ENCODE results near the gene SEMA3A.
"Not testable (repeated sequence)": the region's sequence is repeated elsewhere in the genome, so short reads cannot be mapped to it uniquely, and the experiment has no call there.

Gene SEMA3A

DNA sequence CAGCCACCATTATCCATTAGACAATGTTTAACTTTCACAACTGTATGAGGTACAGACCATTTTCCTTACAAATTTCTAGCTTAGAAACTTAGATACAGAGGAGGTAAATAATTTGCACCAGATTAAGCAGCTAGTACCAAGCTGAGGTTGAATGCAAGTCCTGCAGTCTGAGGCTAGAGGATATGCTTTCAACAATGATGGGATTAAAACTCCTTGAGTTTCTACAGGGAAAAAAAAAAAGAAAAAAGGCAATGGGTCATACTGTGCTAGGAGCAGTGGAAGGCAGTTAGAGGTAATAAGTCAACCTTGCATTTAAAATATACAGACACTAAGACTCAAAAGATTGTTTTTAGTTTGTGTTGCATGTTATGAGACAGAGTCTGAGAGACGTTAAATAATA, 86.5 kb downstream of the SEMA3A start:
- peak; percentile 23 for DNase-seq

DNA sequence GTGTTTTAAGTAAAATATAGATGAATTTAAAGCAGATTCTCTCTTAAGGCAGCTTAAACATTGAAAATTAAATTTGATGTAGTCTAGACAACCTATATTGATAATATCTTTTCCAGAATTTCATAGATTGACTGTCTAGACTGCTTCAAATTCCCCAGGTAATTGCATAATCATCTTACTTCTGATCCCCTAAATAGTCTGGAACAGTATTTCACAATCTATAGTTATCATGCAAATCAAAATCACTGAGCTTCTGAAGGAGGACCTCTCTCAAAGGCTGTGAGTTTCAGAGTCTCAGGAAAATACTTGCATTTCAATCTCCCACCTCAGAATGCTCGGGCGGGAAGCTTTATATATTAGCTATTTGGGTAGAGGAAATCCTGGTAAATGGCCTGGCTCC, 87.3 kb downstream of the SEMA3A start:
- DNase-seq = no peak

DNA sequence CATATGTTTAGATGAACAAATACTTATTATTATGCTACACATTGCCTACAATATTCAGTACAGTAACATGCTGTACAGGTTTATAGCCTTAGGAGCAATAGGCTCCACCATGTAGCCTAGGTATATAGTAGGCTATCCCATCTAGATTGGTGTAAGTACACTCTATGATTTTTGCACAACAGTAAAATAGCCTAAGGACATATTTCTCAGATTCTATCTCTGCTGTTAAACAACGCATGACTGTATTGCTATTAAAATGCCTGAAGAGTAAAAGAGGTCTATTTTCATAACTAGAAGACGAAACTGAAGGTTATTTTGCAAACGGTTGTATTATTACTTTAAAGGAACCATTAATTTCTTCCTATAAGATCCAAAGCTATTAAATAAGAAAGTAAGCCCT, 88.3 kb downstream of the SEMA3A start:
- no peak for DNase-seq

DNA sequence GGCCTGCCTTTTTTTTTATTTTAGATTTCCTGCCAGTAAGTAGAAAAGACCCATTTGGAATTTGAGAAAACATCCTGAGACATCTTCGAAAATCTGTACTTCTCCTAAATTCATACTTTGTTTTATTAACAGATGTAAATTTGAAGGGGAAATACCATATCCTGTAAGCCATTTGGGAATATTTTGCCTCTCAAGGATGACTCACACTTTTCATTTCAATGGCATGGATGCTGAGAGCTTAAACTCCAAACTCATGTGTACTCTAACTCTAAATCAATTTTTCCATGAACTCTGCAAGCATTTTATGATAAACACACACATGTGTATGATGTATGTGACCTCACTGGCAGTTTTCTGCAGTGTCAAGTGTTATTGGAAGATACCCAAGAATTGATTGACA, 89.0 kb downstream of the SEMA3A start:
- no peak for DNase-seq

DNA sequence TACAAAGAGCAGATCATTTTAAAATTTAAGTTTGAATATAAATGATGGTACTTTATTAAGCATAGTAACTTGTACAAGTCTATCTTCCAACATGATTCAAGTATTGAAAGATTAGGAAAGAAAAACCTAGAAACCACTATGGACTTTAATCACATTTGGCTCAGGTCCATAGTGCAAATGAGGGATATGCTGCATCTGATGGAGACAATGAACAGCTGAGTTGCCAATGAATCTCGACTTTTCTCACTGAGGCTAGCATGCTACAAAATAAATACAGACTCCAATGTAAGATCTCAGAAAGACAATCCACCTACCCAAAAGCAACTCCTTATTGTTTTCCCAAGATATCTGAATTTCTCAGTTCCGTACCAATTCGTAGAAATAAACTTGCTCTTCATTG, 89.8 kb downstream of the SEMA3A start:
- no peak for DNase-seq

DNA sequence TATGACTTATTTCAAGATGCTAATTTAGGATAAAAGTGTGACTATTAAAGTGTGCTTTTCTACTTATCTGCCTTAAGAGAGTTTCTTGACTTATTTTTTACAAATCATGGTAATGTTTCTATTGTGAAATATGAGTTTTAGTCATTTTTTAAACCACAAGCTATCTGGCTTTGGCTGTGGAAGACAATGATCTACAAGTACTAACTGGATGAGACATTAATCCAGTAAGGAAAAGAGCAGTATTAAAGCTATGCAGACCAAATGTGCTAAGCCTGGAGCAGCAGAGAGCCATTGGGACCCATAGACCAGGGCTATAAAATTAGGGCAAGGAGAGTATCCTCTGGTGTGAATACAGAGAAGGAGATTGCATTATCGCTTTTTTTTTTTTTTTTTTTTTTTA, 92.4 kb downstream of the SEMA3A start:
- peak; percentile 56 for DNase-seq

DNA sequence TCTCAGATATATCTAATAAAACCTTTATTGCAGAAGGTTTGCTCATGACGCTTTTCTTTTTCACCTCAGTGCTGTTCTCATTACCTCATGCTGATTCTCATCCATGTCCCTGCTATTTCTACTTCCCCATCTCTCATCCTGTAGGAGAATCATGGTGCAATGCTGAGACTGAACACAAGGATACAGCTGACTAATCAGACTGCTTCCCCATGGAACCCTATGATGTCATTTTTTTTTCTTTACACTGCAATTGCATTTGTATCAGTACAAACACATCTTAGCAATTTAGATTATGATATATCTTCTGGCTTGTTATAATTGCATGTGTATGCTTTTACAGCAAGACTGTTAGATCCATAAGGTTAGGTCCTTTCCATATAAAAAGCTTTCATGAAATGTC, 93.7 kb downstream of the SEMA3A start:
- DNase-seq = peak; percentile 23

DNA sequence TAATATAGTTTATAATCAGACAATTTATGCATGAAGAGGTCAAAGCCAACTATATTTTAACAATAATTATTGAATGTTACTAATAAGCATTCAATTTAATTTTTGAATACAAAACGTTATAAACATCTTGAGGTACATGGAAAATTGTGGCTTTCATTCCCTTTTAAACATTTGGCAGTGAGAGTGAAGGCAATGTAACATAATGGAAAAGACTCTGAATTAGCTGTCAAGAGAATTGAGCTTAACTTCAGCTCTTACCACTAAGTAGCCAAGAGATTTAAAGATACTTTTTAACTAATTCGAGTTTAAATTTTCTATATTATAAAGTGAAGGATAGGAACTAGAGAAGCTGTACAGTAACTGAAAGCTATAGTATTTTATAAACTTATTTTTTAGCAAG, 98.6 kb downstream of the SEMA3A start:
- no peak for DNase-seq

DNA sequence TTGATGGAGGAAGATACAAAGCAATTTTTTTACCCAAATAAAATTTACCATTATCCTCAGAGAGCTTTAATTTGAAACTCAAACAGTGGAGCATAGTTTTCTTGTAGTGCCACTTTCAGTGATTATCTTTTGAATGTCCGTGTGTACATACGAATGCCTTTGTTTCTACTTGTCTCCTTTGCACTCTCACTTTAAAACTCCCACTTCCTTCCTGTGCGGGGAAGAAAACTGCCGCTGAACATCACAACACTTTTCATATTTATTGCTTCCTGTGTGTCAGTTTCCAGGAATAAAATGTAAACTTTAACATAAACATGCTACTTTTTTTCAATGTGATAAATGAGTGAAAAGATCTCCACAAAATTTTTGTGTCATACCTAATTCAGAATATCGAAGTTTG, 102.4 kb downstream of the SEMA3A start:
- no peak for DNase-seq

DNA sequence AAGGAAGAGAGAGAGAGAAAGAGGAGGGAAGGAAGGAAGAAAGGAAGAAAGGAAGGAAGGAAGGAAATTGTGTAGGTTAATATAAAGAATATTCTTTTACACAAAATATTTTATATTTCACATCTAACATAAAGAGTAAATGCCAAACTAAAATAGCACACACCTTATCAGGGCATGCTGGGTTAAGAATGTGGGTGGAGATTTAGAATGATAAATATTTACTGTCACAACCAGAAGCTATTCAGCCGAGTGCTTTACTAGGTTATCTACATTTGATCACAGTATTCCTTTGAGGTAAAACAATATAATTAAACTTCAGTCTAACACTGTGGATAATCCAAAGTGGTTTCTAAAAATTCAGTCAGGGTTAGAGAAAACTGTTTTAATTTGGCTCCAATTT, 103.3 kb downstream of the SEMA3A start:
- DNase-seq = no peak

DNA sequence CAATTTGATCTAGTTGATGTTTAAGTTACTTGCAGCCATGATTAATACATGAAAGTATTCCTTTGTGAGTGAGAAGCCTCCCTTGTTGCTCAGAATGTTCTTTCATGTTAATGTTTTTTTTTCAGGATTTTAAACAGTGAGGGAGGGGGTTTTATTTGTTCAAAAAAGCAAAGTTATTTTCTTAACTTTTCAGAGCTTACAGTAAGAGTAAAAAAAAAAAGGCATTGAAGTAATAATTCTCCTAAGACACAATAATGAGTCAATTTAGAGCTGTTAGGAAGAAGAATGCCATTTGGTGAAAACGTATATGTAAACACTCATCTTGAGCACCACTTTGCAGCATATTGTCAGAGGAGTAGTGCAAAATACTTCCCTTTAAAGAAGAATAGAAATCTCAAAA, 105.8 kb downstream of the SEMA3A start:
- DNase-seq = no peak

DNA sequence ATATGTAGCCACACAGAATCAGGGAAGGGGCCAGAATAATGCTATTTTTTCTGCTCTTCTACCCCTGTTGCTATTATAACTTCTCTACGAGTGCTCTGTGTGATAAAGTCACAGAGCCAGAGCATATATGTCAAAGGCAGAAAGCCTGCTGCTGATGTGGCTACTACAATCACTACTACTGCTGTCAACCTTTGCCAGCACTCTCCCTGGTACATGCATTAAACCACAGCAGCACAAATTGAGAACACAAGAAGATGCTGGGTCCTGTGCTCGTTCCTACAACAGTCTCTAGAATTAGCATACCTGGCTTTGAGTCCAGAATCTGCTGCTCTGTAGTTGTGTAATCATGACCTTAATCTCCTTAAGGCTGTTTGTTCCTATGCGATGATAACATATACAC, 108.6 kb downstream of the SEMA3A start:
- peak; percentile 15 for DNase-seq

DNA sequence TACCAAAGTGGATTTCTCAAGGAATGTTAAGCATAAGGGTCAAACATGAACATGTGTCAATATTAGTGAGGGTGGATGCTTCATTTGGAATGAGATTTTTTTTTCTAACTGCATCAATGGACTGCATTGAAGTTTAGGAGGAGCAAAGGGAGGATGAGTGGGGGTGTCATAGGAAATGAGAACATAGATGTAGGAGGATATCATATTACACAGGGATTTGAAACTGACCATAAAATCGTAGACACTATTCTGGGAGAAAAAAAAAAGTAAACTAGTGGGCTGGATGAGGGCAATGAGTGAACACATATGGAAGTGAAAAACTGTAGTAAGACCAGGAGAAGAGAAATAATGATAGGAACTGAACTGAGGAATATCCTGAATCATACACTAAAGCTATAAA, 109.4 kb downstream of the SEMA3A start:
- DNase-seq = no peak

DNA sequence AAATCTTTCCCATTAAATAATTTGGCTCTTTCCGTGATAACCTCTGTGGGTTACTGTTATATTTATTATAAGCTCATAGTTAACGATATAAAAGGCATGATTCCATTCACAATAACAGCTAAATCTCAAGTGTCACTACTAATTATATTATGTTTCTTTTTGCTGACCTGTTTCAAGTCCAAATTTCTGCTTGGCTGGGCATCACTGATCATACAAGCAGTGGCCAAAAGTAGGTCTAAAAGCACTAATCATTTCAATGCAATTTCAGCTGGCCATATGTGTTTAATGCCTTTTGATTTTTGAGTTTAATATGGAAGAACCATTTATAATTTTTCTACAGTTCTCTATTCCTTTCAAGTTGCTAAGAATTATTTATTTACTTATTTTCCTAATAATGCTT, 110.7 kb downstream of the SEMA3A start:
- DNase-seq = no peak

DNA sequence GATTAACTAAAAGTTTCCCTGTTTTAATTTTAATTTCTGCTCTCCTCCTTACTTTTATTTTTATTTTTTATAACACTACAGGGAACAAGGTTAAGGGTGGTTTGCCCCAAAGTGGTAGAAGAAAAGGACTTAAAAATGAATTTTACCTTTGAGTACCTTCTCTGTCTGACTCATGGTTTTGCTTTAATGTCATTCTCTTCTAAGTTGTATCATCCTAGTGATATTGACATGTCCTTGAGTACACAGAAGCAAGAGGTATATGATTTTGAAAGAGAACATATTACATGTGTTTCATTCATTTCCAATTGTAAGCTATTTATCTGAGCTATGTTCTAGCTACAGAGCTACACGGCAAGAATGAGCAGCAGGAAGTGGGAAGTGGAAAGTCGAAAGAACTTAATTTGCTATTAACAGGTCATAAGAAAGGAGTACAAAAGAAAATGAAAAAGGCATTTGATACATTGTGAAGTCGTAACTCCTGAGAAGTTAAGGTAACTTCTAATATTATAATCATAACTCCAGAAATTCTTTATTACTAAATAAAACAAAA, 112.5 kb downstream of the SEMA3A start:
- no peak for DNase-seq

DNA sequence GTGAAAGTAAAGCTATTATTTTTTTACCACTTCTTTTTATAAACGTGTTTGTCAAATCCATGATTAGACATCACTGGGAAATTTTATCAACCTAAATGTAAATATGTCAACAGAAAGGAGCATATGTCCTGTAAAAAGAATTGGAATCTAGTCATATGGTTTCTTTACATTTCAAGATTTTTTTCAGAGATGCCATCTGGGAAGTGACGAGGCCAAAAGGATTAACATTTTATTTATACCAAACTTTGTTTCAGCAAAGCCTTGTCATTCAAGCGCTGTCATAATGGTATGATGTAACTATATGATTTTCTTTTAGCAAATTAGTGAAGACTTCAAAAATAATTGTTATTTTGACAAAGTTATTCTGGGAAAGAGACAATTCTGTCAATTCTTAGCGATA, 117.3 kb downstream of the SEMA3A start:
- DNase-seq = no peak

DNA sequence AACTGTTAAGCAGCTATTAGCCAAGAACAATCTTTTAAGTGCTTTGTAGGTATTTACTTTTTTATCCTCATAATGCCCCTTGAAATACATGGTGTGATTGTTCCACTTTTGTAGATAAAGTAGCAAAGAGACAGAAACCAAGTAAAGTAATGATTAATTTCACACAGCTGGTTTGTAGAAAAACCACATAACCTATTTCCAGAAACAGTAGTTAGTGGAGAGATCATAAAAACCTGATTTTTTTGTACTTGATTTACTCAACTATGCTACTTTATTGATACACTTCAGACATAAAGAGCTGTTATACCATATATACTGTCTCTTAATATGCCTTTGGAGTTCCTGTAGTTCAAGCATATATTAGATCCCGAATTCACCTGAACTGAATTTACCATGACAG, 118.4 kb downstream of the SEMA3A start:
- no peak for DNase-seq

DNA sequence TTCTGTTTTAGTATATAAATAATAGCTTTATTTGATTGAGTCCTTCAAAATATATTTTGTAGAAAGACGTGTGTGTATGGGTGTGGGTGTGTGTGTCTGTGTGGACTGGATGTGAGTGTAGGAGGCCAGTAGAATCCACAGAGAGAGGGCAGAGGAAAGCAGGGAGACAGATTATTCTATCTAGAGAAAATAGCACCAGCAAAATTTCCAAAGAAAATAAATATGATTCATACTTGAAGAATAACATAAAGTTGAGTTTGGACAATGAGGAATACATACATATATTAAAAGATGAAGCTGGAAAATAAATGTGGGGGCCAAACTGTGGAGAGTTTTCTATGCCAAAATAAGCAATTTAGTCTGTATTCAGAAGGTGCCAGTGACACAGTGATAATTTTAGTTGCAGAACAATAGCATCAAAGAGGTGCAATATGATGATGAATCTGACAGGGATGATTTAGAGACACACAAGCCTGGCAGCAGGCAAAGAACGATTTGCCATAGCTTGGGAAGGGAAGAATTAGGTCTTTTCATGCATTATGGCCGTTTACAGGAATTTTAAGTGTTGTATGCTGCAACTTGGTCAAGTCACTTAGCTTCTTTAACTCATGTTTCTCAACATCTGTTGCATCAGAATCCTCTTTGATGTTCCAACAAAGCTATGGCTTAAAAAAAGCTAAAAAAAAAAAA, 121.3 kb downstream of the SEMA3A start:
- no peak for DNase-seq

DNA sequence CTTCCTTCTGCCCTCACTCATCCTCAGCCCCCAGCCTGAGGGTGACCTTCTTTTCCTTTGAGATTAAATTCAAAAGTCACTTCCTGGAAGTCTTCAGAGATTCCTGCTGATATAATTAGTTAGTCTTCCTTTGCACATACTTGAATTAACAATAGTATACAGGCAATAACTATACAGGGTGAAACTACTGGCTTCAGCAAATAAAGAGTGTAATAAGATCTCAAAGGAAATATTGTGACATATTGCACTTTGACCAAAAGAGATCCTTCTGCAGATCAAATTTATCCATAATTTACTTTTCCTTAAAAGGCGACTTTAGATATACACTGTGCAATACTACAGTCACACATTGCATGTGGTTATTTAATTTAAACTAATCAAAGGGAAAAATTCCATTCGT, 123.8 kb downstream of the SEMA3A start:
- no peak for DNase-seq

DNA sequence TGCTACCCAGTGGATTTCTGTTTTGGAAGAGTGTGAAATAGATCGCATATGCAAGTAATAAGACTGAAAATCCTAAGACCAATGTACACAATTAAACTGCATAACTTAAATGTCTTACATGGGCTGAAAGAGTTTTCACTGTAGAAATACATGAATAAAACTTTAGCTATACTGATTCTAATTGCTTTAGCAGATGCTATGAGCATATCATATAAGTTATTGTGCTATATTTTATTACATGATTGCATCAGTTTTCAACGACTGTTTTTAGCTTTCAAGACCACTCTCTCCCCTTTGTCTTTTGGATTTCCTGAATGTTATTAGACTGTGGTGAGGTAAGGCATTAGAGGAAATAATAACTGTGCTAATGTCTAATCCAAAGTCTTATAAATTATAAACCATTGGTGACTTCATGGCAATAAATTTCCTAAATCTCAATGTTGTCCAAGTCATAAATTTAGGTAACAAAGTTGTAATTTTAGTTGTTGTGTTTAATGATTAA, 124.5 kb downstream of the SEMA3A start:
- no peak for DNase-seq

DNA sequence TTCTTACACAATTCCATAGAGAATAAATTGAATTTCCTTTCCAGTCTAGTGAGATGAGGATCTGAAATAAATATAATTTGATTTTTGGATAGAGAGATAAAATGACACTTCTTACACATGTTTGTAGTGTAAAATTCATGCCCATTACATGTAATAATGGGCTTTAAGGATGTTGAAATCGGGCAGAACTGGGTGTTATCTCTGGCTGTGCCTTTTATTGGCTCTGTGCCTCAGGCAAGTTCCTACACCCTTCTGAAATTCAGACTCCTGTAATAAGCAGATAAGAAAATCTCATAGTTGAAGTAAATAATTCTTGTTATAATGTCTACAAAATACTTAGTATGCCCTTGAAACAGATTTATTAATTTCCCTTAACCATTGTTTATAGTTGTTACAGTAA, 125.6 kb downstream of the SEMA3A start:
- no peak for DNase-seq

DNA sequence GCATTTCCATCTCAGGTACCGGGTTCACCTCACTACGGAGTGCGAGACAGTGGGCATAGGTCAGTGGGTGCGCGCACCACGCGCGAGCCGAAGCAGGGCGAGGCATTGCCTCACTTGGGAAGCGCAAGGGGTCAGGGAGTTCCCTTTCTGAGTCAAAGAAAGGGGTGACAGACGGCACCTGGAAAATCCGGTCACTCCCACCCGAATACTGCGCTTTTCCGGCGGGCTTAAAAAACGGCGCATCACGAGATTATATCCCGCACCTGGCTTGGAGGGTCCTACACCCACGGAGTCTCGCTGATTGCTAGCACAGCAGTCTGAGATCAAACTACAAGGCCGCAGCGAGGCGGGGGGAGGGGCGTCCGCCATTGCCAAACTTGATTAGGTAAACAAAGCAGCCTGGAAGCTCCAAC, 132.1 kb downstream of the SEMA3A start:
- not testable (repeated sequence) for DNase-seq

DNA sequence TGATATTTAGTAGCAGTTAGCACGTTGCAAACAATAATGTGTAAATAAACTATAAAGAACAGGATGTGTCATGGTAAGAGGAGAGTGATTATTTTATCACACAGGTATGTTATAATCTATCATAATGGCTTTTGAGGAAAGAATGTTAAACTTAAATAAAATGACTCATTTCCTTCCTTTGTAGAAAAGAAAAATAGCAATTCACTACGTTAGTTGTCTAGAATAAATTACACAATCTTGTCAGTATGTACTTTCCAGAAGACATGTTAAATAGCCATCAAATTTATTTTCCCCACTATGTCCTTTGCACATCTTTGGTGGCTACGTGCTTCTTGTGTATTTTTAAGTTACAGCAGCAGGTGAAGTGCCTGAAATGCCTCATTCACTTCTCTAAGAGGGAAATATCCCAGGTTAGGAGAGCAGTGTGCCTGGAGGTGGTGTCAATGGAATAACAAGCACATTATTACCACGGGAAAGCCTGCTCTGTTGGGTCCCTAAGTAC, 133.8 kb downstream of the SEMA3A start:
- no peak for DNase-seq

DNA sequence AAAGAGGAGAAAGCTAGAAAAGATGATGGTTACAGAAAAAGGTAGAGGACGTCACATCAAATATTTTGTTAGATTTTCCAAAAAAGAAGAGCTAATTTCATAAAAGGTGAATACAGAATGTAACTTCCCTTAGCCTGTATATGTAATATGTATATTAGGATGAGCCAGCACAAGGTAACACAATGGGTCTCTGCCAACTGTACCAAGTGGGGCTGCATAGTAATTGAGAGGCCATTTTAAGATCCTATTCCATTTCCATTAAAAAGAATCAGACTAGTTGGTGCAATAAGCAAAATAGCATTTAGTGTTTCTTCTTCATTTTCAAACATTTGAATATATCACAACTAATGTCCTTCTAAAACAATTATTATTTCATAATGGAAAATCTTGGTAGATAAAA, 134.6 kb downstream of the SEMA3A start:
- DNase-seq = no peak
